Measurements from ENCODE around the gene NAGK.
A peak's percentile ranks its signal among the peaks of the same experiment; 100 is the strongest.
"Not testable (repeated sequence)": the region's sequence is repeated elsewhere in the genome, so short reads cannot be mapped to it uniquely, and the experiment has no call there.

The NAGK gene

GRCh38 chr2:71068218-71069035, at the start of gene NAGK:
Gene NAGK, plus strand, starts transcription at chr2:71068648. Its CDS starts 36 bp downstream, at chr2:71068684.
- DNase-seq: peak; percentile 97

GRCh38 chr2:71019989-71020388, 48.5 kb upstream of the NAGK start:
- not testable (repeated sequence) for DNase-seq

- not testable (repeated sequence) for DNase-seq
Measured at GRCh38 chr2:71021394-71021793, 47.1 kb upstream of the NAGK start.

GRCh38 chr2:71023553-71024243, 44.8 kb upstream of the NAGK start:
- DNase-seq: peak; percentile 80

- DNase-seq: not testable (repeated sequence)
Measured at GRCh38 chr2:71036296-71036695, 32.2 kb upstream of the NAGK start.

GRCh38 chr2:71042287-71042686, 26.2 kb upstream of the NAGK start:
- no peak for DNase-seq

GRCh38 chr2:71043531-71044407, 24.7 kb upstream of the NAGK start:
- DNase-seq: no peak

GRCh38 chr2:71045151-71045550, 23.3 kb upstream of the NAGK start:
- DNase-seq: no peak

GRCh38 chr2:71045865-71046548, 22.4 kb upstream of the NAGK start:
- DNase-seq: no peak

GRCh38 chr2:71048096-71048495, 20.4 kb upstream of the NAGK start:
- no peak for DNase-seq

GRCh38 chr2:71049704-71050360, 18.6 kb upstream of the NAGK start:
- DNase-seq: peak; percentile 72

GRCh38 chr2:71055206-71055740, 13.2 kb upstream of the NAGK start:
- DNase-seq: not testable (repeated sequence)

GRCh38 chr2:71060211-71060610, 8.2 kb upstream of the NAGK start:
- no peak for DNase-seq

GRCh38 chr2:71060871-71061270, 7.6 kb upstream of the NAGK start:
- no peak for DNase-seq

- no peak for DNase-seq
Measured at GRCh38 chr2:71063216-71063615, 5.2 kb upstream of the NAGK start.

- DNase-seq: no peak
Measured at GRCh38 chr2:71064110-71064611, 4.3 kb upstream of the NAGK start.

GRCh38 chr2:71064754-71065621, 3.5 kb upstream of the NAGK start:
- no peak for DNase-seq

GRCh38 chr2:71066856-71067255, 1.6 kb upstream of the NAGK start:
- no peak for DNase-seq

GRCh38 chr2:71067567-71068217, 756 bp upstream of the NAGK start:
- DNase-seq: peak; percentile 21

GRCh38 chr2:71069376-71069775, 928 bp downstream of the NAGK start:
- no peak for DNase-seq
